ENCODE results near the gene ECM1.

GRCh38 chr1:150472601-150473200 is 35.2 kb upstream of the ECM1 start:
- TF ChIP-seq CTCF (IDR thresholded peaks at IDR 0.05) (no peak), POLR2A (IDR thresholded peaks at IDR 0.05) (no peak)
